Panc1 (cell line): Measurements from ENCODE around the gene NFIC. TPM values are rescaled to one million over a fixed set of nuclear protein-coding genes. Genes with fewer than 3 reads are reported as not detected.

Source experiments
- ATAC-seq: fragments of 200-7000 bp; cut with Tn5 transposase; 2 replicates; pipeline ENCODE4 v1.9.1; 2020; ENCODE audit warnings: mild to moderate bottlenecking, moderate library complexity
- BruUV-seq: library from RNA; stranded (reverse); fragments of 400-500 nt; replicated peaks from 2 replicates; lab custom pipeline; 2021; lab: Mats Ljungman, UMichigan
- CTCF ChIA-PET: fragments of 300-600 bp; sonication (Branson Sonifier 250); formaldehyde crosslinking; loops from one replicate; lab custom pipeline; 2022; ENCODE audit warnings: antibody characterized with exemption; lab: Charles Lee
- POLR2A ChIA-PET: fragments of 300-600 bp; sonication (Branson Sonifier 250); formaldehyde crosslinking; loops from one replicate; lab custom pipeline; 2022; ENCODE audit warnings: antibody characterized with exemption; lab: Charles Lee
- DNase-seq: peaks from one replicate; pipeline ENCODE4 v3.0.0-alpha.2; 2010; ENCODE audit warnings: low read depth, low spot score
- H3K27ac ChIP-seq: 2 replicates; pipeline ENCODE4 v1.5.1; 2011; ENCODE audit warnings: mild to moderate bottlenecking, low read length, inconsistent platforms
- H3K27me3 ChIP-seq: fragments of 200-500 bp; sonication (Bioruptor generic); 2 replicates; pipeline ENCODE4 v1.6.0; 2014; ENCODE audit warnings: low read length, inconsistent platforms; ENCODE audit not compliant: control insufficient read depth, insufficient read depth
- H3K36me3 ChIP-seq: fragments of 200-500 bp; sonication (Bioruptor generic); 2 replicates; pipeline ENCODE4 v1.5.1; 2014; ENCODE audit warnings: inconsistent platforms, mild to moderate bottlenecking, low read length, moderate library complexity; ENCODE audit not compliant: control insufficient read depth, insufficient read depth
- H3K4me1 ChIP-seq: 2 replicates; pipeline ENCODE4 v1.5.1; 2011; ENCODE audit warnings: inconsistent platforms, mild to moderate bottlenecking, low read length, moderate library complexity; ENCODE audit not compliant: control insufficient read depth, insufficient read depth
- H3K4me3 ChIP-seq, 2 experiments: 2 replicates each; pipeline ENCODE4 v1.5.1; 2011 to 2012; ENCODE audit warnings: low read depth in 2 of 2, low read length in 2 of 2, mild to moderate bottlenecking in 2 of 2, inconsistent platforms in 1 of 2, moderate library complexity in 1 of 2
- H3K9me3 ChIP-seq: fragments of 200-500 bp; sonication (Bioruptor generic); 2 replicates; pipeline ENCODE4 v1.5.1; 2014; ENCODE audit warnings: low read depth, mild to moderate bottlenecking, inconsistent platforms, low read length, moderate library complexity; ENCODE audit not compliant: control insufficient read depth, insufficient read depth
- CTCF ChIP-seq: fragments of 450-650 bp; IDR thresholded peaks from 2 replicates; pipeline ENCODE4 v1.5.1; 2017; ENCODE audit warnings: mild to moderate bottlenecking
- POLR2AphosphoS5 ChIP-seq: IDR thresholded peaks from 2 replicates; pipeline ENCODE4 v1.6.1; 2012; ENCODE audit warnings: mild to moderate bottlenecking, low read depth, low read length, moderate library complexity
- REST ChIP-seq, 2 experiments: IDR thresholded peaks; 2 replicates each; pipeline ENCODE4 v1.6.1; 2011 to 2012; ENCODE audit warnings: low read depth in 2 of 2, control low read depth in 1 of 2, low read length in 1 of 2, mild to moderate bottlenecking in 1 of 2, moderate library complexity in 1 of 2; ENCODE audit not compliant: insufficient read depth in 1 of 2
- SIN3A ChIP-seq: IDR thresholded peaks from 2 replicates; pipeline ENCODE4 v1.6.1; 2012; ENCODE audit warnings: low read depth, mild to moderate bottlenecking, low read length, moderate library complexity, borderline replicate concordance; ENCODE audit not compliant: insufficient read depth
- TCF7L2 ChIP-seq: IDR thresholded peaks from 2 replicates; pipeline ENCODE4 v1.6.1; 2011; ENCODE audit warnings: mild to moderate bottlenecking, low read depth, low read length, inconsistent platforms
- in situ Hi-C: cut with HindIII; loops from 2 replicates; pipeline ENCODE4 v1.10.0; 2016; ENCODE audit warnings: low sequenced_read_pairs, low pct_unique_long_range_greater_than_20kb
- intact Hi-C: fragments of 100-400 bp; cut with micrococcal nuclease; formaldehyde crosslinking; loops from one replicate; pipeline ENCODE4 v1.10.0; 2022; ENCODE audit not compliant: unreplicated experiment
- total RNA-seq: library from RNA; stranded (reverse); gene quantifications from one replicate; pipeline ENCODE4 v1.2.1, GENCODE V29; 2021; ENCODE audit not compliant: unreplicated experiment

The NFIC gene
- total RNA-seq, 1 experiment from 2014 or later = 120 TPM

GRCh38 chr19:3431760-3432397 is 65.5 kb downstream of the NFIC start:
- CTCF ChIA-PET = no interaction called here
- peaks cover 7% of the 10 kb centered on the region for H3K4me1 ChIP-seq
- no peak for TF ChIP-seq TCF7L2
- no peak for TF ChIP-seq CTCF
- TF ChIP-seq SIN3A = no peak
- no peak for TF ChIP-seq POLR2AphosphoS5
- no peak for TF ChIP-seq REST (IDR thresholded peaks at IDR 0.05; ENCODE audit: insufficient read depth in 1 of 2, low read depth in 2 of 2, low read length in 1 of 2)
- POLR2A ChIA-PET = no interaction called here
- in situ Hi-C loops = no loop called here
- H3K27ac ChIP-seq = no peak overlapping the region
- H3K27me3 ChIP-seq = no peaks in the 10 kb centered on the region
- H3K4me3 ChIP-seq = no peak overlapping the region
- ATAC-seq (no peak), DNase-seq (no peak)
- no peaks in the 10 kb centered on the region for H3K9me3 ChIP-seq
- H3K36me3 ChIP-seq = peaks cover 5% of the 10 kb centered on the region; the same call in 1 of the 2 replicates
- no TSS peak for BruUV-seq
- intact Hi-C loops = no loop called here

- ATAC-seq = no peak
- CTCF ChIA-PET = no interaction called here
- POLR2A ChIA-PET = interaction anchor here (0.5 kb wide), 1 partner anchor 57 kb away, joined by 14 read pairs; no protein-coding TSS in a partner anchor
- H3K4me3 ChIP-seq = no peak overlapping the region
- DNase-seq = no peak
- H3K27ac ChIP-seq = no peak overlapping the region
- peaks cover 8% of the 10 kb centered on the region; the same call in 1 of the 2 replicates for H3K36me3 ChIP-seq
- BruUV-seq = no TSS peak
- peaks cover 5% of the 10 kb centered on the region for H3K4me1 ChIP-seq
- no peaks in the 10 kb centered on the region for H3K27me3 ChIP-seq
- in situ Hi-C loops (no loop called here), intact Hi-C loops (no loop called here)
- H3K9me3 ChIP-seq = no peaks in the 10 kb centered on the region
- TF ChIP-seq SIN3A (no peak), POLR2AphosphoS5 (no peak), CTCF (no peak), TCF7L2 (no peak), REST (IDR thresholded peaks at IDR 0.05; ENCODE audit: insufficient read depth in 1 of 2, low read depth in 2 of 2, low read length in 1 of 2) (no peak)
Measured at GRCh38 chr19:3433313-3433712, 66.9 kb downstream of the NFIC start.
